ENCODE data around the gene CD79B. TPM values are rescaled to one million over a fixed set of nuclear protein-coding genes. Genes with fewer than 3 reads are reported as not detected.

The CD79B gene
- total RNA-seq, 1 donor from 2014 or later: 3.4 TPM

DNA sequence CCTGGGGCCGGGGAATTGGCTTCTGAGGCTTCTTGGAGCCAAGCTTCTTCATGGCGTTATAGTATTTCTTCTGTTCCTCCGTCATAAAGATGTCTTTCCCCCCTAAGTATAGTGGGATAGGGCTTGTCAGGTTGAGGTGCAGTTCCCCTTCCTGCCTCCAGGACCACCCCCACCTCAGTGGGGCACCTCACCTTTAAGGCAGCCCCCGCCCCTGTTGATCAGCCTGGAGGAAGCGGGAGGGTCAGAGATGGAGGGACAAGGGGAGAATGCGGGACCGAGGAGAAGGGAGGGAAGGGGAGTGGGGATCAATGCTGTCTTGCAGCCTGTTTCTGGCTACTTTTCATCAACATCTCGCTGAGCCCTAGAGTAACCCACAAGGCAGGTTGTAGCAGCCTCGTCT, 11.6 kb upstream of the CD79B start:
- Mint-ChIP-seq H3K4me1 (ENCODE audit: unreplicated experiment) (peaks cover 10% of the 10 kb centered on the region), H3K27me3 (ENCODE audit: unreplicated experiment) (peaks cover 20% of the 10 kb centered on the region), H3K4me3 (ENCODE audit: unreplicated experiment) (no peak overlapping the region), H3K9me3 (ENCODE audit: unreplicated experiment) (peaks cover 3% of the 10 kb centered on the region), H3K36me3 (ENCODE audit: low read depth, unreplicated experiment) (peaks cover 6% of the 10 kb centered on the region), H3K27ac (ENCODE audit: unreplicated experiment) (no peak overlapping the region)
- DNase-seq (ENCODE audit: low spot score): no peak
- TF ChIP-seq, protein P1, sequence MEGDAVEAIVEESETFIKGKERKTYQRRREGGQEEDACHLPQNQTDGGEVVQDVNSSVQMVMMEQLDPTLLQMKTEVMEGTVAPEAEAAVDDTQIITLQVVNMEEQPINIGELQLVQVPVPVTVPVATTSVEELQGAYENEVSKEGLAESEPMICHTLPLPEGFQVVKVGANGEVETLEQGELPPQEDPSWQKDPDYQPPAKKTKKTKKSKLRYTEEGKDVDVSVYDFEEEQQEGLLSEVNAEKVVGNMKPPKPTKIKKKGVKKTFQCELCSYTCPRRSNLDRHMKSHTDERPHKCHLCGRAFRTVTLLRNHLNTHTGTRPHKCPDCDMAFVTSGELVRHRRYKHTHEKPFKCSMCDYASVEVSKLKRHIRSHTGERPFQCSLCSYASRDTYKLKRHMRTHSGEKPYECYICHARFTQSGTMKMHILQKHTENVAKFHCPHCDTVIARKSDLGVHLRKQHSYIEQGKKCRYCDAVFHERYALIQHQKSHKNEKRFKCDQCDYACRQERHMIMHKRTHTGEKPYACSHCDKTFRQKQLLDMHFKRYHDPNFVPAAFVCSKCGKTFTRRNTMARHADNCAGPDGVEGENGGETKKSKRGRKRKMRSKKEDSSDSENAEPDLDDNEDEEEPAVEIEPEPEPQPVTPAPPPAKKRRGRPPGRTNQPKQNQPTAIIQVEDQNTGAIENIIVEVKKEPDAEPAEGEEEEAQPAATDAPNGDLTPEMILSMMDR (IDR thresholded peaks at IDR 0.05; ENCODE audit: unreplicated experiment): peak; percentile 58

DNA sequence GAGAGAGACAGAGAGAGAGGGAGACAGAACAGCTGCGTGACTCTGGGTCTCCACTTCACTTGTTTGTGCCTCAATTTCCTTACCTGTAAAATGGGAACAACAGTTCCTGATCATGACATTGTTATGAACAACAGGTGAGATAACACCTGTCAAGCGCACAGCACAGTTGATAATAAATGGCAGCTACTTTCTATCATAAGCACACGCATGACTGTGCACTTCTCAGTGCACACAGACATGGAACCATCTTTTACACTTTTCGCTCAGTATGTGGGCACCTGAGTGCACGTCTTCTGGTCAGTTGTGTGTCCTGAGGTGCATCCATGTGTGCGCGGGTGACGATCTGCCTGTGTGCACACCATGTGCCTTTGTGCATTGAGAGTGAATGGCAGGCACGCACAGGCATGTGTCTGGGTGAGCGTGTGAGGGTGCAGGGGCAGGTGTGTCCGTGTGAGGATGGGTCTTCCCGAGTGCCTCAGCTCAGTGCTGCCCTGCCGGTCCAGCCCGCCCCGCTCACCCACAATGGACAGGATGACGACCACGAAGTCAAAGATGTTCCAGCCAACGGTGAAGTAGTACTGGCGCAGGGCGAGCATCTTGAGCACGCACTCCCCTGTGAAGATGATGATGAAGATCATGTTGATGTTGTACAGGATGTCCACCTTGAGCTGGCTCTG, 10.3 kb upstream of the CD79B start:
- Mint-ChIP-seq H3K27ac (ENCODE audit: unreplicated experiment) (no peak overlapping the region), H3K27me3 (ENCODE audit: unreplicated experiment) (peaks cover 22% of the 10 kb centered on the region), H3K4me1 (ENCODE audit: unreplicated experiment) (peaks cover 12% of the 10 kb centered on the region), H3K4me3 (ENCODE audit: unreplicated experiment) (no peak overlapping the region), H3K9me3 (ENCODE audit: unreplicated experiment) (peaks cover 3% of the 10 kb centered on the region), H3K36me3 (ENCODE audit: low read depth, unreplicated experiment) (peaks cover 6% of the 10 kb centered on the region)
- TF ChIP-seq, protein P1 (IDR thresholded peaks at IDR 0.05; ENCODE audit: unreplicated experiment): no peak
- DNase-seq (ENCODE audit: low spot score): no peak

DNA sequence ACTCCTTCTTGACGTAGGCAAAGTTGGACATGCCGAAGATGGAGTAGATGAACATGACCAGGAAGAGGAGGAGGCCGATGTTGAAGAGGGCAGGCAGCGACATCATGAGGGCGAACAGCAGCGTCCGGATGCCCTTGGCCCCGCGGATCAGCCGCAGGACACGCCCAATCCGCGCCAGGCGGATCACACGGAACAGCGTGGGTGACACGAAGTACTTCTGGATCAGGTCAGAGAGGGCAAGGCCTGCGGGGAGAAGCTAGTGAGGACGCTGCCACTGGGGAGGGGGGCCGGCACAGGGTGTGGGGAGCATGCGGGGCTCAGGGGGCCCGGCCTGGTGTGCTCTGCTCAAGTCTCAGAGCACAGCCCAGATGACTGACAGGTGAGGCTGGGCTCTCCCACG, 9.6 kb upstream of the CD79B start:
- H3K4me3 Mint-ChIP-seq (ENCODE audit: unreplicated experiment): no peak overlapping the region

DNA sequence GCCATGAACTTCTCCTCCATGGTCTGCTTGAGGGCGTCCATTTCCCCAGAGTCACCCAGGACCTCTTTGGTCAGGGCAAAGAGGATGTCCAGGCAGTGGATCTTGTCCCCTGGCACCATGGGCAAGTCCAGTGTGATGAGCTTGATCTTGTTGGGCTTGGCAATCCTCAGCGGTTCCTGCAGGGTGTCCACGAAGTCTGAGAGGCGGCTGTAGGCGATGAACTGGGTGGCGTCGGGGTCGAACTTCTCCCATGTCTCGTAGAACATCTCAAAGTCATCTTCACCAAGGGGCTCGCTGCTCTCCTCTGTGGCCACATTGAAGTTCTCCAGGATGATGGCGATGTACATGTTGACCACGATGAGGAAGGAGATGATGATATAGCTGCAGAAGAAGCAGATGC, 9.0 kb upstream of the CD79B start:
- TF ChIP-seq, protein P1 (IDR thresholded peaks at IDR 0.05; ENCODE audit: unreplicated experiment): no peak
- Mint-ChIP-seq H3K4me3 (ENCODE audit: unreplicated experiment) (no peak overlapping the region), H3K27me3 (ENCODE audit: unreplicated experiment) (peaks cover 22% of the 10 kb centered on the region), H3K27ac (ENCODE audit: unreplicated experiment) (no peak overlapping the region), H3K36me3 (ENCODE audit: low read depth, unreplicated experiment) (peaks cover 6% of the 10 kb centered on the region), H3K9me3 (ENCODE audit: unreplicated experiment) (peaks cover 3% of the 10 kb centered on the region), H3K4me1 (ENCODE audit: unreplicated experiment) (peaks cover 12% of the 10 kb centered on the region)
- DNase-seq (ENCODE audit: low spot score): no peak

More for the DNA sequence above, 9.6 kb upstream of the CD79B start:
- Mint-ChIP-seq H3K4me1 (ENCODE audit: unreplicated experiment) (peaks cover 12% of the 10 kb centered on the region), H3K27me3 (ENCODE audit: unreplicated experiment) (peaks cover 22% of the 10 kb centered on the region), H3K9me3 (ENCODE audit: unreplicated experiment) (peaks cover 3% of the 10 kb centered on the region), H3K36me3 (ENCODE audit: low read depth, unreplicated experiment) (peaks cover 6% of the 10 kb centered on the region), H3K27ac (ENCODE audit: unreplicated experiment) (no peak overlapping the region)
- no peak for DNase-seq (ENCODE audit: low spot score)
- TF ChIP-seq, protein P1 (IDR thresholded peaks at IDR 0.05; ENCODE audit: unreplicated experiment): no peak

DNA sequence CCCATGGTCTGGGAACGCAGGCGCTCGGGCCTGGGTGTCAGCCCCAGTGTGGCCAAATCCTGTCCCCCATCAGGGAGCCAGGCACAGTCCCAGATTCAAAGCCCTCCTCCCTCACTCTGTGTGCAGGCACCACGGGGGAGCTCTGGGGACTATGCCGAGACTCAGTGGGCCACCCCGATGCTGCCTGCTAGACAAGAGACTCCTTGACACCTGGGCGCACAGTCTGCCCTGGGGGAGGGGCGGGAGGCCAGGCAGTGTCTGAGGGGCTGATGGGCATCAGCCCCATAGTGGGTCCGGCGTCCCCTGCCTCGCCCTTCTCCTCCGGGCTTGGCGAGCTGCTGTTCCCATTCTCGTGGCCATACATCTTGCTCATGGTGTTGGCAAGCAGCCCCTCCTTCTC, 8.5 kb upstream of the CD79B start:
- Mint-ChIP-seq H3K4me1 (ENCODE audit: unreplicated experiment) (peaks cover 12% of the 10 kb centered on the region), H3K36me3 (ENCODE audit: low read depth, unreplicated experiment) (peaks cover 6% of the 10 kb centered on the region), H3K9me3 (ENCODE audit: unreplicated experiment) (peaks cover 3% of the 10 kb centered on the region), H3K27ac (ENCODE audit: unreplicated experiment) (no peak overlapping the region), H3K27me3 (ENCODE audit: unreplicated experiment) (peaks cover 22% of the 10 kb centered on the region), H3K4me3 (ENCODE audit: unreplicated experiment) (no peak overlapping the region)
- no peak for DNase-seq (ENCODE audit: low spot score)
- TF ChIP-seq, protein P1 (IDR thresholded peaks at IDR 0.05; ENCODE audit: unreplicated experiment): no peak

All from endothelial cell (in vitro differentiated cells).